Measurements from ENCODE around the gene INHBE.
A peak's percentile ranks its signal among the peaks of the same experiment; 100 is the strongest.

Gene INHBE

GRCh38 chr12:57452181-57452936 lies 2.7 kb upstream of the INHBE start:
- H3K4me3 ChIP-seq (replicated peaks; ENCODE audit: low read depth, low read length) = no peak overlapping the region
- DNase-seq (ENCODE audit: extremely low read depth, low read depth) = no peak
- TF ChIP-seq CTCF (IDR thresholded peaks at IDR 0.05; ENCODE audit: low read depth, low read length, missing control alignments) = no peak

- no peak overlapping the region for H3K4me3 ChIP-seq (replicated peaks; ENCODE audit: low read depth, low read length)
- TF ChIP-seq CTCF (IDR thresholded peaks at IDR 0.05; ENCODE audit: low read depth, low read length, missing control alignments) = peak; percentile 96
- no peak for DNase-seq (ENCODE audit: extremely low read depth, low read depth)
Measured at GRCh38 chr12:57452937-57453509, 2.1 kb upstream of the INHBE start.

- no peak for DNase-seq (ENCODE audit: extremely low read depth, low read depth)
- H3K4me3 ChIP-seq (replicated peaks; ENCODE audit: low read depth, low read length) = no peak overlapping the region
- no peak for TF ChIP-seq CTCF (IDR thresholded peaks at IDR 0.05; ENCODE audit: low read depth, low read length, missing control alignments)
Measured at GRCh38 chr12:57454213-57454565, 918 bp upstream of the INHBE start.

- no peak overlapping the region for H3K4me3 ChIP-seq (replicated peaks; ENCODE audit: low read depth, low read length)
Measured at GRCh38 chr12:57455374-57456144, 452 bp downstream of the INHBE start.

GRCh38 chr12:57456145-57456700 lies 1.1 kb downstream of the INHBE start:
- TF ChIP-seq CTCF (IDR thresholded peaks at IDR 0.05; ENCODE audit: low read depth, low read length, missing control alignments) = peak; percentile 75
- H3K4me3 ChIP-seq (replicated peaks; ENCODE audit: low read depth, low read length) = no peak overlapping the region
- DNase-seq (ENCODE audit: extremely low read depth, low read depth) = no peak

More at GRCh38 chr12:57455374-57456144, 452 bp downstream of the INHBE start:
- no peak for DNase-seq (ENCODE audit: extremely low read depth, low read depth)
- no peak for TF ChIP-seq CTCF (IDR thresholded peaks at IDR 0.05; ENCODE audit: low read depth, low read length, missing control alignments)

GRCh38 chr12:57456737-57457490 lies 1.8 kb downstream of the INHBE start:
- TF ChIP-seq CTCF (IDR thresholded peaks at IDR 0.05; ENCODE audit: low read depth, low read length, missing control alignments) = no peak
- DNase-seq (ENCODE audit: extremely low read depth, low read depth) = no peak
- no peak overlapping the region for H3K4me3 ChIP-seq (replicated peaks; ENCODE audit: low read depth, low read length)
